ENCODE data around the gene TBC1D32.
"Not testable (repeated sequence)": the region's sequence is repeated elsewhere in the genome, so short reads cannot be mapped to it uniquely, and the experiment has no call there.

The TBC1D32 gene

GRCh38 chr6:121205569-121205968, 128.7 kb downstream of the TBC1D32 start (continued):
- TF ChIP-seq, protein P1, sequence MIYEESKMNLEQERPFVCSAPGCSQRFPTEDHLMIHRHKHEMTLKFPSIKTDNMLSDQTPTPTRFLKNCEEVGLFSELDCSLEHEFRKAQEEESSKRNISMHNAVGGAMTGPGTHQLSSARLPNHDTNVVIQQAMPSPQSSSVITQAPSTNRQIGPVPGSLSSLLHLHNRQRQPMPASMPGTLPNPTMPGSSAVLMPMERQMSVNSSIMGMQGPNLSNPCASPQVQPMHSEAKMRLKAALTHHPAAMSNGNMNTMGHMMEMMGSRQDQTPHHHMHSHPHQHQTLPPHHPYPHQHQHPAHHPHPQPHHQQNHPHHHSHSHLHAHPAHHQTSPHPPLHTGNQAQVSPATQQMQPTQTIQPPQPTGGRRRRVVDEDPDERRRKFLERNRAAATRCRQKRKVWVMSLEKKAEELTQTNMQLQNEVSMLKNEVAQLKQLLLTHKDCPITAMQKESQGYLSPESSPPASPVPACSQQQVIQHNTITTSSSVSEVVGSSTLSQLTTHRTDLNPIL (CRISPR knock-in tag; IDR thresholded peaks at IDR 0.05; ENCODE audit: low read depth), result no peak
- no peak for TF ChIP-seq BACH2 (CRISPR knock-in tag; IDR thresholded peaks at IDR 0.05; ENCODE audit: borderline replicate concordance)

DNA sequence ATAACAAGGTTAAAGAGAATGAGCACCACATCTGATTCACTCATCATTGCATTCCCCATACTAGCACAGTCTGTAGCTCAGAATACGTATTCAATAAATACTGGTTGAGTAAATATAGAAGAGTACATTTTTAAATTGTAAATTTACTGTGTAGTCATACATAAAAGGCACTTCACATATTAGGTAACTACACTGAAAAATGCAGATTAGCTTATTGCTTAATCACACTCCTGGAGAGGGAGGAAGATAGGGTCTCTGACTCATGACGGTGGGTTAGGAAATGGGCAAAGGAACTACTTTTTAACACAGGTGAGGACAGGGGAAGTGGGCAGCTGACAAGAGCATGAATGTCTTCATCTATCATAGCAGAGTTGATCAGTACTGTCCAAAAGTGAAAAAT, 133.2 kb downstream of the TBC1D32 start:
- TF ChIP-seq ZNF8 (CRISPR knock-in tag; IDR thresholded peaks at IDR 0.05) (no peak), PATZ1 (CRISPR knock-in tag; IDR thresholded peaks at IDR 0.05; ENCODE audit: borderline replicate concordance) (no peak), ZNF565 (CRISPR knock-in tag; conservative IDR thresholded peaks at IDR 0.05; ENCODE audit: low read depth) (no peak), ZFP3 (CRISPR knock-in tag; IDR thresholded peaks at IDR 0.05) (no peak), BACH2 (CRISPR knock-in tag; IDR thresholded peaks at IDR 0.05; ENCODE audit: borderline replicate concordance) (no peak), ARNTL (CRISPR knock-in tag; IDR thresholded peaks at IDR 0.05; ENCODE audit: borderline replicate concordance, low read depth) (no peak), SNAI2 (CRISPR knock-in tag; IDR thresholded peaks at IDR 0.05) (no peak), ZC3H10 (CRISPR knock-in tag; IDR thresholded peaks at IDR 0.05) (no peak), GLIS3 (CRISPR knock-in tag; IDR thresholded peaks at IDR 0.05) (no peak)
- no peak for ATAC-seq

- ATAC-seq, result not testable (repeated sequence)
Measured at GRCh38 chr6:121196042-121196441, 138.2 kb downstream of the TBC1D32 start.

- no peak for ATAC-seq
- no peak for TF ChIP-seq RARB (CRISPR knock-in tag; IDR thresholded peaks at IDR 0.05)
- no peak for TF ChIP-seq ZNF70 (CRISPR knock-in tag; IDR thresholded peaks at IDR 0.05)
- TF ChIP-seq, protein P1 (CRISPR knock-in tag; IDR thresholded peaks at IDR 0.05; ENCODE audit: low read depth), result no peak
- TF ChIP-seq ZFP3 (CRISPR knock-in tag; IDR thresholded peaks at IDR 0.05), result no peak
- no peak for TF ChIP-seq ARNTL (CRISPR knock-in tag; IDR thresholded peaks at IDR 0.05; ENCODE audit: borderline replicate concordance, low read depth)
Measured at GRCh38 chr6:121190122-121190521, 144.2 kb downstream of the TBC1D32 start.

- ATAC-seq, result no peak
- TF ChIP-seq ARNTL (CRISPR knock-in tag; IDR thresholded peaks at IDR 0.05; ENCODE audit: borderline replicate concordance, low read depth) (no peak), ZNF8 (CRISPR knock-in tag; IDR thresholded peaks at IDR 0.05) (no peak), ESRRG (CRISPR knock-in tag; IDR thresholded peaks at IDR 0.05) (no peak), CSDC2 (CRISPR knock-in tag; IDR thresholded peaks at IDR 0.05) (no peak), RARB (CRISPR knock-in tag; IDR thresholded peaks at IDR 0.05) (no peak), ZFP30 (CRISPR knock-in tag; IDR thresholded peaks at IDR 0.05) (no peak), ZFP3 (CRISPR knock-in tag; IDR thresholded peaks at IDR 0.05) (no peak), PATZ1 (CRISPR knock-in tag; IDR thresholded peaks at IDR 0.05; ENCODE audit: borderline replicate concordance) (no peak), ISL1 (CRISPR knock-in tag; IDR thresholded peaks at IDR 0.05) (no peak), PPARA (CRISPR knock-in tag; IDR thresholded peaks at IDR 0.05; ENCODE audit: borderline replicate concordance) (no peak), TOX (CRISPR knock-in tag; IDR thresholded peaks at IDR 0.05; ENCODE audit: borderline replicate concordance) (no peak), ZNF565 (CRISPR knock-in tag; conservative IDR thresholded peaks at IDR 0.05; ENCODE audit: low read depth) (no peak), TCF4 (CRISPR knock-in tag; IDR thresholded peaks at IDR 0.05; ENCODE audit: borderline replicate concordance) (no peak), CSRNP3 (CRISPR knock-in tag; IDR thresholded peaks at IDR 0.05) (no peak)
- TF ChIP-seq, protein P2, sequence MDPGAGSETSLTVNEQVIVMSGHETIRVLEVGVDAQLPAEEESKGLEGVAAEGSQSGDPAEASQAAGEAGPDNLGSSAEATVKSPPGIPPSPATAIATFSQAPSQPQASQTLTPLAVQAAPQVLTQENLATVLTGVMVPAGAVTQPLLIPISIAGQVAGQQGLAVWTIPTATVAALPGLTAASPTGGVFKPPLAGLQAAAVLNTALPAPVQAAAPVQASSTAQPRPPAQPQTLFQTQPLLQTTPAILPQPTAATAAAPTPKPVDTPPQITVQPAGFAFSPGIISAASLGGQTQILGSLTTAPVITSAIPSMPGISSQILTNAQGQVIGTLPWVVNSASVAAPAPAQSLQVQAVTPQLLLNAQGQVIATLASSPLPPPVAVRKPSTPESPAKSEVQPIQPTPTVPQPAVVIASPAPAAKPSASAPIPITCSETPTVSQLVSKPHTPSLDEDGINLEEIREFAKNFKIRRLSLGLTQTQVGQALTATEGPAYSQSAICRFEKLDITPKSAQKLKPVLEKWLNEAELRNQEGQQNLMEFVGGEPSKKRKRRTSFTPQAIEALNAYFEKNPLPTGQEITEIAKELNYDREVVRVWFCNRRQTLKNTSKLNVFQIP (CRISPR knock-in tag; IDR thresholded peaks at IDR 0.05; ENCODE audit: borderline replicate concordance, low read depth), result no peak
- TF ChIP-seq, protein P1 (CRISPR knock-in tag; IDR thresholded peaks at IDR 0.05; ENCODE audit: low read depth), result no peak
Measured at GRCh38 chr6:121188356-121188755, 145.9 kb downstream of the TBC1D32 start.
